Cardiac muscle cell (in vitro differentiated cells and primary cell): ENCODE measurements around the gene ATXN10. TPM values are rescaled to one million over a fixed set of nuclear protein-coding genes. Genes with fewer than 3 reads are reported as not detected.

Source experiments
- DNase-seq, 2 donors: peaks; one replicate each; pipeline versions ENCODE4 v3.0.0 to v3.0.0-alpha.2; 2010 to 2017; ENCODE audit warnings: low read depth in 1 of 2, low spot score in 1 of 2
- H3K27ac ChIP-seq: fragments of 200-600 bp; sonication (generic); 2 replicates; pipeline ENCODE4 v1.5.1; 2016
- H3K27me3 ChIP-seq: fragments of 200-600 bp; sonication (generic); 2 replicates; pipeline ENCODE4 v1.6.0; 2016; ENCODE audit warnings: control low read depth
- H3K36me3 ChIP-seq: fragments of 200-600 bp; sonication (generic); 2 replicates; pipeline ENCODE4 v1.5.1; 2016; ENCODE audit warnings: control low read depth
- H3K4me1 ChIP-seq: fragments of 200-600 bp; sonication (generic); 2 replicates; pipeline ENCODE4 v1.8.1; 2017; ENCODE audit warnings: low read depth, mild to moderate bottlenecking, mixed run types
- H3K4me3 ChIP-seq: fragments of 200-600 bp; sonication (generic); 2 replicates; pipeline ENCODE4 v1.5.1; 2016; ENCODE audit warnings: mild to moderate bottlenecking
- H3K9me3 ChIP-seq: fragments of 200-600 bp; sonication (generic); 2 replicates; pipeline ENCODE4 v1.5.1; 2017; ENCODE audit warnings: low read depth, mild to moderate bottlenecking, control low read depth
- polyA plus RNA-seq: library from polyadenylated mRNA; unstranded; fragments of >200 nt; fragmentation: Nextera tagmentation; extraction: Ambion mirVana; gene quantifications from 2 replicates; pipeline ENCODE4 v1.2.1, GENCODE V29; 2016
- total RNA-seq: library from RNA; depleted of rRNA; stranded (reverse); fragments of >200 nt; gene quantifications from 2 replicates; pipeline ENCODE4 v1.2.3, GENCODE V29; 2016
- TF ChIP-seq, protein P1 (sequence below): IDR thresholded peaks from 2 replicates; pipeline ENCODE4 v1.5.1; 2012; ENCODE audit warnings: low read depth, mild to moderate bottlenecking, low read length

ATXN10 gene
- total and polyA plus RNA-seq, 2 experiments from 2014 or later: 67.3 to 279 TPM

DNA sequence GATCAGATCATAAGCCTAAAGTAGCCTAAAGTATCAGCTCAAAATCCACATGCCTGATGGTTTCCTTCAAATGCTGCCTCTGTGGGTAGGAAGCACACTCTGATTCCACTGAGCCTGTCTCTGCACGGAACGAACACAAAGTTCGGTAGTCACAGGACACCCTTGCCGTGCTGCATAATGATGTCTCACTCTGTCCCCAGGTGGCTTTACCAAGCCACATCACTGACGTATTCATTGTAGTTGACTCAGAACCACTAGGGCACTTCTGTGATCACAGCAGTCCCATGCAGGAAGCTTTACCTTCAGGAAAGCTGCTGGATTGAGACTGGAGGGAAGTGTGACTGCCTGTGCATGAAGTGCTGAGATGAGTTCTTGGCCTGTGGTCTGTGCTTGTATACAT is 147.7 kb downstream of the ATXN10 start:
- Histone ChIP-seq H3K27me3 (no peaks in the 10 kb centered on the region), H3K27ac (no peak overlapping the region), H3K4me1 (no peaks in the 10 kb centered on the region), H3K4me3 (no peak overlapping the region), H3K36me3 (peaks cover 7% of the 10 kb centered on the region), H3K9me3 (no peaks in the 10 kb centered on the region)
- TF ChIP-seq, protein P1, sequence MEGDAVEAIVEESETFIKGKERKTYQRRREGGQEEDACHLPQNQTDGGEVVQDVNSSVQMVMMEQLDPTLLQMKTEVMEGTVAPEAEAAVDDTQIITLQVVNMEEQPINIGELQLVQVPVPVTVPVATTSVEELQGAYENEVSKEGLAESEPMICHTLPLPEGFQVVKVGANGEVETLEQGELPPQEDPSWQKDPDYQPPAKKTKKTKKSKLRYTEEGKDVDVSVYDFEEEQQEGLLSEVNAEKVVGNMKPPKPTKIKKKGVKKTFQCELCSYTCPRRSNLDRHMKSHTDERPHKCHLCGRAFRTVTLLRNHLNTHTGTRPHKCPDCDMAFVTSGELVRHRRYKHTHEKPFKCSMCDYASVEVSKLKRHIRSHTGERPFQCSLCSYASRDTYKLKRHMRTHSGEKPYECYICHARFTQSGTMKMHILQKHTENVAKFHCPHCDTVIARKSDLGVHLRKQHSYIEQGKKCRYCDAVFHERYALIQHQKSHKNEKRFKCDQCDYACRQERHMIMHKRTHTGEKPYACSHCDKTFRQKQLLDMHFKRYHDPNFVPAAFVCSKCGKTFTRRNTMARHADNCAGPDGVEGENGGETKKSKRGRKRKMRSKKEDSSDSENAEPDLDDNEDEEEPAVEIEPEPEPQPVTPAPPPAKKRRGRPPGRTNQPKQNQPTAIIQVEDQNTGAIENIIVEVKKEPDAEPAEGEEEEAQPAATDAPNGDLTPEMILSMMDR: no peak
- DNase-seq: no peak

DNA sequence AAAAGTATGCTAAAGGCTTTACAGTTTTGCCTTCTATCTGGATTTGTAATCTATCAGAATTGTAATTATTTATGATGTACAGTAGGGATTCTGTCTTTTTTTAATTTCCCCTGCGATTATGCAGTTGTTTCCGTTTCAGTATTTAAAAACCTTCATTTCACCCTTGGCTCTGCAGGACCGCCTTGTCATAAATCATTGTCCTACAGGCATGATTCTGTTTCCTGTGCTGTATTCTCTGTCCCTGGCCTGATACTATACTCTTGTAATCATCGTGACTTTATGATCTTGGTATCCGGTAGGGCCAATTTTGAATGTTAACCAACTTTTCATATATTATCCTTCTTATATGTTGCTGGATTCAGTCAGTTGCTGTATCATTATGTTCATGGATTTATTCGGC is 151.7 kb downstream of the ATXN10 start:
- Histone ChIP-seq H3K9me3 (no peaks in the 10 kb centered on the region), H3K27ac (no peak overlapping the region), H3K27me3 (no peaks in the 10 kb centered on the region), H3K4me3 (no peak overlapping the region), H3K36me3 (no peaks in the 10 kb centered on the region), H3K4me1 (no peaks in the 10 kb centered on the region)
- DNase-seq: no peak
- TF ChIP-seq, protein P1: no peak

DNA sequence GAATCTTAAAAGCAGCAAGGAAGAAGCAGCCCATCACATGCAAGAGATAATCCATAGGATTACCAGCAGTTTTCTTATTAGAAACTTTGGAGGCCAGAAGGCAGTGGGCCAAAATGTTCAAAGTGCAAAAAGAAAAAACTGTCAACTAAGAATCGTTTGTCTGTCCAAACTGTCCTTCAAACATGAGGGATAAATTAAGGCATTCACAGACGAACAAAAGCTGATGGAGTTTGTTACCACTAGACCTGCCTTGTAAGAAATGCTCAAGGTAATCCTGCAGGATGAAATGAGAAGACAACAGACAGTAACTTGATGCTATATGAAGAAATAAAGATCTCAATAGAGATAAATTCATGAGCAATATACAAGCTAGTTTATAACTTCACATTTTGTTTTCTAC is 154.9 kb downstream of the ATXN10 start:
- H3K27ac ChIP-seq: no peak overlapping the region
- H3K4me3 ChIP-seq: no peak overlapping the region
- H3K27me3 ChIP-seq: no peaks in the 10 kb centered on the region
- H3K36me3 ChIP-seq: no peaks in the 10 kb centered on the region
- no peaks in the 10 kb centered on the region for H3K4me1 ChIP-seq
- TF ChIP-seq, protein P1: no peak
- no peaks in the 10 kb centered on the region for H3K9me3 ChIP-seq
- no peak for DNase-seq

DNA sequence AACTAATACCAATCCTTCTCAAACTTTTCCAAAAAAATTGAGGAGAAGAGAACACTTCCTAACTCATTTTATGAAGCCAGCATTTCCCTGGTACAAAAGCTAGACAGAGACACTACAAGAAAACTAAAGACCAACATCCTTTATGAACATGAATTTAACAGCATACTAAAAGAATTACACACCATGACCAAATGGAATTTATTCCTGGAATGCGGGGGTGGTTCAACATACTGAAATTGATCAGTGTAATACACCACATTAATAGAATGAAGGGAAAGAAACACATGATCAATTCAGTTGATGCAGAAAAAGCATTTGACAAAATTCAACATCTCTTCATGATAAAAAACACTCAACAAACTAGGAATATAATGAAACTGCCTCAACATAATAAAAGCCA is 157.2 kb downstream of the ATXN10 start:
- no peak for DNase-seq
- Histone ChIP-seq H3K27me3 (no peaks in the 10 kb centered on the region), H3K4me1 (no peaks in the 10 kb centered on the region), H3K4me3 (no peak overlapping the region), H3K27ac (no peak overlapping the region), H3K9me3 (no peaks in the 10 kb centered on the region), H3K36me3 (no peaks in the 10 kb centered on the region)
- TF ChIP-seq, protein P1: no peak

DNA sequence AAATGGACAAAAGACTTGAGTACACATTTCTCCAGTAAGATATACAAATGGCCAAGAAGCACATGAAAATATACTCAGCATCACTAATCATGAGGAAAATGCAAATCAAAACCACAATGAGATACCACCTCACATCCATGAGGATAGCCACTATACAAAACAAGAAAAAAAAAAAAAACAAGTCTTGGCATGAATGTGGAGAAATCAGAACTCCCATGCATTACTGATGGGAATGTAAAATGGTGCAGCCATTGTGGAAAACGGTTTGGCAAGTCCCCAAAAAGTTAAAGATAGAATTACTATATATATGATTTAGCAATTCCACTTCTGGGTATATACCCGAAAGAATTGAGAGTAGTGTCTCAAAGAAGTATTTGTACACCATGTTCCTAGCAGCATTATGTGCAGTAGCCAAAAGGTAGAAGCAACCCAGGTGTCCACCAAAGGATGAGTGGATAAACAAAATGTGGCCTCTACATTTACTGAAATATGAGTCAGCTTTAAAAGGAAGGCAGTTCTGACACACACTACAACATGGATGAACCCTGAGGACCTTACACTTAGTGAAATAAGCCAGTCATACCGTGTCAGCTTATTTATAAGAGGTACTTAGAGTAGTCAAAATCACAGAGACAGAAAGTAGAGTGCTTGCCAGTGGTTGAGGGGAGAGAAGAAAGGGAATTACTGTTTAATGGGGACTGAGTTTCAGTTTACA is 159.1 kb downstream of the ATXN10 start:
- Histone ChIP-seq H3K27ac (peak overlapping the region; percentile 44), H3K9me3 (no peaks in the 10 kb centered on the region), H3K27me3 (no peaks in the 10 kb centered on the region), H3K4me3 (no peak overlapping the region), H3K36me3 (no peaks in the 10 kb centered on the region), H3K4me1 (no peaks in the 10 kb centered on the region)
- peak; percentile 11 to 24 for DNase-seq
- TF ChIP-seq, protein P1: no peak
